ENCODE results near the gene COPZ2.

GRCh38 chr17:48016112-48016511, 21.5 kb downstream of the COPZ2 start:
- TF ChIP-seq EP300 (IDR thresholded peaks at IDR 0.05) = no peak
- TF ChIP-seq CTCF (IDR thresholded peaks at IDR 0.05) = no peak
